ENCODE data around the gene MCTP2.
"Not testable (repeated sequence)": the region's sequence is repeated elsewhere in the genome, so short reads cannot be mapped to it uniquely, and the experiment has no call there.

Gene MCTP2

DNA sequence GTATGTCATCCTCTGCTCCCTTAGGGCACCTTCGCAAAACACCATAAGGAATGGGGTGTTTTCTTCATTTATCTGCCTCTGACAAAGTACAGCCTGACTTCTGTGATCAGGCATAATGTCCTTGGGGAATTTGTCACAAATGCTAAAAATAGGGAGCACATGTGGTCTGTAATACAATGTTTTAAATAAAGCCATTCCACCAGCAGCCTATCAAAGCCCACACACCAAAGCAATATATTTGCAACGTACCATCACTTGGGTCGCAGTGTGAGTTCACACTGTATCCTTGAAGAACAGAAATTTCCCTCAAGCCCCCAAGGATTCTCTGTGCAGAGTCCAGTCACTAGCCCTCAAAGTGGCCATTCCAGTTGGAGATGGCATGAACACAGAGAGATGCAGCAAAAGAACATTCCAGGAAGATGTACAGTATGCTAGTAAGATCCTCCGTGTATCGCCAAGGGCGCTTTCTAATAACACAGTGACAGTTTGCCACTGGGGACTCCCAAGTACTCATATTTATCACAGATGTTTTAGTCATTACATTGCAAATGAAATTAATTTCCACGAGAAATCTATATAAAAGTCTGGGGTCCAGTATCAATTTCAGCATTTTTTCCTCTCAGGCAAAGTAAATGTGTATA lies 246.7 kb downstream of the MCTP2 start:
- no peak for DNase-seq

DNA sequence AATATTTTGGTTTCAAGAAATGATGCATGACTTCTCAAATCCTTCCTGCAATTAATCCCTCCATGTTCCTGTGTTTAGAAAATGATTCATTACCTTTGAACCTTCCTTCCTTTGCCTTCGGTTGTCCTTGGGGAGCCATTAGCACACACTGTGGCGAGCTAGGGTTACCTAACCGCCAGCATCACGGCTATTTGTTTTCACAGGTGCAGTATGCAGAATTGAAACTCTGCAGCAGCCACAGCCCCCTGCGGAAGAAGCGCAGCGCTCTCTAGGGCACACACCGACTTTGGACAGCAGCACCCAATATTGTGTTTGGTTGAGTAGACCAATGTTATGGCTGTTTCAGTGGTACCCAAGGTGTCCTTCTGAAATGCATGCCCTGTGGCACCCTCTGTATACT lies 247.4 kb downstream of the MCTP2 start:
- DNase-seq = no peak

DNA sequence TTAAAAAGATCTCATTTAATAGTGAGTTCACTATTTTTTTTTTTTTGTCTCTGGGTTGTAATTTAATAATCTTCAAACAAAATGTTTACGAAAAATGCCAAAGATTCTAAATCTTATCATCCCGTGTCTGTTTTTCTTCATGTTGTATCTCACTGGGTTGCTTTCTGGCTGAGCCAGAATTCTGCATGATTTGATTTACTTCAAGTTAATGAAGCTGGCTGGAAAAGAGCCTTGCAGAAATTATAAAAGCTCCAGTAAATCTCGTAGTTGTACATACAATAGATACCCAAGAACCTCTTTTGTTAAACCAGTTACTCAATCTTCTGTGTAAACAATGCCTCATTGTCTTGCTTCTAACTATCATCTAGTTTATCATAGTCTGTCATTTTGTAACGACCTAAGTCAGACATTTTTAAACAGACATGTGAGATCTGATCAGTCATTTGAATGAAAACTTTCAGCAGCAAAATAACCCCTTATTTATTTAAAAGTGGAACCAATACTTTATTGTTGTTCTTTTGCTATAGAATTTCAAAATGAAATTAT lies 249.0 kb downstream of the MCTP2 start:
- DNase-seq = no peak

DNA sequence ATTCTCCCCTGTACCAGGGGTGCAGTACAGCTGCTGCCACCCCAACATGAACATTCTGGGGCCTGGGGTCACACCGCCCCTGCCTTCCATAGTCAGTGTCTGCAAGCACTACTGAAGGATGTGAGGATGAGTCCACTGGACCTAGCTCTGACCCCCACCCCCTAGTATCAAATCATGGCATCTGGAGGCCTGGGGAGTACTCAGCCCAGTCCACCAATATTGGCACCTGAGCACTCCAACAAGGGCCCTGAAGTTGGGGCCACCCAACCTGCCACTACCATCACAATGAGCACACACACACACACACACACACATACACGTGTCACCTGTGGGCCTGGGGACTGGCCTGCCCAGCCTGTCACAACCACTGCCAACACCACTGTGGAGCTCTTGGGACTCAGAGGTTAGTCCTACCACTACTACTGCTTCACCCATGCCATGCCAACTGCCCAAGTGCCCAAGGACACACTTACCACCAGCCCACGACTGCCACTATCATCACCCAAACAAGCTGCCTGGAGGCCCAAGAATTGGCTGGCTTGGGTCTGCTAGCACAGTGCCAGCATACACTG lies 253.9 kb downstream of the MCTP2 start:
- DNase-seq = no peak

DNA sequence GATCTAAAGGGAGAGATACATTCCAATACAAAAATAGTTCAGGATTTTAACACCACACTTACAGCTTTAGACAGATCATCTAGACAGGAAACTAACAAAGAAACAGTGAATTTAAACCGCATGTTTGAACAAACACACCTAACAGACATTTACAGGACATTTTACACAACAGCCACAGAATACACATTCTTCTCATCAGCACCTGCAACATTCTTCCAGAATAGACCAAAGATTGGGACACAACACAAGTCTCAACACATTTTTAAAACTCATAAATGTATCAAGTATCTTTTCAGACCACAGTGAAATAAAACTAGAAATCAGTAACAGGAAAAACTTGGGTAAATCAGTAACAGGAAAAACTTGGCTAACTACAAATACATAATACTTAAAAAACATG lies 256.3 kb downstream of the MCTP2 start:
- no peak for DNase-seq

DNA sequence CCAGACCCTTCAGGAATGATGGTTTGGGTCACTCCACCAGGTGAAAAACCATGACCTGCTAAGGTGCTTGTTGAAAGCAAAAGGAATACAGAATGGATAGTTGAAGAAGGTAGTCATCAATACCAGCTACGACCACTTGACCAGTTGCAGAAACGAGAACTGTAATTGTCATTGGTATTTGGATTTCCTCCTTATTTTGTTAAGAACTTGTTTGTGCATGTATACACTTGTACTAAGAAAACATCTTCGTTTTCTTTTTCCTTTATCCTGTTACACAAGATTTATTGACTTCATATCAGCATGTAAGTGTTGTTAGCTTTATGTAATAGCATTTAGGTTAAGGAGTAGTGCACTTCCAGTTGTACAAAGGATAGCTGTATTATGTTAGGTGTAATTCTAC lies 261.8 kb downstream of the MCTP2 start:
- no peak for DNase-seq

DNA sequence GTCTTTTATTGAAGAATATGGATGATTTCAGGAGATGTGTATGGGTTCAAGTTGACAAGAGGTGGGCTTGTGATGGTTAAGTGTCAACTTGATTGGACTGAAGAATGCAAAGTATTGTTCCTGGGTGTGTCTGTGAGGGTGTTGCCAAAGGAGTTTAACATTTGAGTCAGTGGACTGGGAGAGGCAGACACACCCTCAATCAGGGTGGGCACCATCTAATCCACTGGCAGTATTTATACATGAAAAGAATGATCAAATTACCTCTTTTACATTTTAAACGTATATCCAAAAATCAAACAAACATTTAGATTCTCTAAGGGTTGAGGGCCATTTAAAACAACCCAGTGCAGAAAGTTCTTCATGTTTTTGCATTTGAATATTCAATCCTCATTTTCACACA lies 262.2 kb downstream of the MCTP2 start:
- DNase-seq = not testable (repeated sequence)

DNA sequence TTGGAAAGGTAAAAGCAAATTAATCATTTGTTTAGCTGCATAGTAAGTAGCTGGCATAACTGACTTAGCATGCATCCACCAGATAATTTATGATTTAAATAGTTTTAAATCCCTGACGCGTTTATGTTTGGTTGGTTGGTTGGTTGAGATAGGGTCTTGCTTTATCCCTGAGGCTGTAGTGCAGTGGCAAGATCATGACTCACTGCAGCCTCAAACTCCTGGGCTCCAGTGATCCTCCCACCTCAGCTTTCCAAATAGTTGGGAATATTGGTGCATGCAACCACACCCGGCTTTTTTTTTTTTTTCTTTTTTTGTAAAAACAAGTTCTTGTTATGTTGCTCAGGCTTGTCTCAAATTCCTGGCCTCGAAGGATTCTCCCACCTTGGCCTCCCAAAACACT lies 263.4 kb downstream of the MCTP2 start:
- DNase-seq = no peak

DNA sequence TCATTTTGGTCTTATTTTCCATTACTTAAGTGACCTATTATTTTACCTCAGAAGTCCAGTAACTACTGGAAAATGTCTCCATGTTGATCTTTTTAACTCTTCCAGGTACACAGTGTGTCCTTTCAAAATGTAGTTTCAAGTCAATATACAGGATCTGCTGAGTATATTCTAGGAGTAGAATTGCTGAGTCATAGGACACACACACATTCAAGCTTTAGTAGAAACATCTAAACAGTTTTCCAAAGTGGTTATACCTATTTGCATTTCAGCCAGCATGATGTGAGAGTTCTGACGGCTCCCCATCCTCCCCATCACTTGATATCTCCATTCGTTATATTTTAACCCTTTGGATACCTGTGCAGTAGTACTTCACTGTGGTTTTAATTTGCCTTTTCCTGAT lies 271.9 kb downstream of the MCTP2 start:
- no peak for DNase-seq

DNA sequence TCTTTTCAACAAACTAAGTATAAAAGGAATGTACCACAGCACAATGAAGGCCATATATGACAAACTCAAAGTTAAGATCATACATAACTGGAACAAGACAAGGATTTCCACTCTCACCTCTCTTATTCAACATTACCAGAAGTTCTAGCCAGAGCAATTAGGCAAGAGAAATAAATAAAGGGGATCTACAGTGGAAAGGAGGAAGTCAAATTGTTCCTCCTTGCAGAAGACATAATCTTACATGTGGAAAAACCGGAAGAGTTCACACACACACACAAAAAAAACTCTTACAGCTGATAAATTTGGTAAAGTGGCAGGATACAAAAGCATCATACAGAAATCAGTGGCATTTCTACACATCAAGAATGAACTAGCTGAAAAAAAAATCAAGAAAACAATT lies 277.9 kb downstream of the MCTP2 start:
- DNase-seq = no peak

DNA sequence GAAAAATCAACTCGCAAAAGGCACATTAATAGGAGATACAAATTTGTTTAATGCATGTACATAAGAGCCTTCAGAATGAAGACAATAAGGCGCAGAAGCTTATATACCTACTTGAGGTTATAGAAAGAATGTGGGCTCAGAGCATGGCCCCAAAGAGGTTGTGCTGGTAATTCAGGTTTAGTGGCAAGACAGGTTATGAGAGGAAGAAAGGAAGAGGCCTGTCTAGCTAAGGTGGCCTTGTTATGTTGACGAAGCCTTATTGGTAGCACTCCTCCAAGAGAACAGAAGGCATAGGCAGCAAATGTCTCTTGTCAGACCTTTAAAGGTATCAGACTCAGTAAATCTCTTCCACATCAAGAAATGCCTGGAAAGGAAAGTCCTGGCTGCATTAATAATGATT lies 290.8 kb downstream of the MCTP2 start:
- no peak for DNase-seq

DNA sequence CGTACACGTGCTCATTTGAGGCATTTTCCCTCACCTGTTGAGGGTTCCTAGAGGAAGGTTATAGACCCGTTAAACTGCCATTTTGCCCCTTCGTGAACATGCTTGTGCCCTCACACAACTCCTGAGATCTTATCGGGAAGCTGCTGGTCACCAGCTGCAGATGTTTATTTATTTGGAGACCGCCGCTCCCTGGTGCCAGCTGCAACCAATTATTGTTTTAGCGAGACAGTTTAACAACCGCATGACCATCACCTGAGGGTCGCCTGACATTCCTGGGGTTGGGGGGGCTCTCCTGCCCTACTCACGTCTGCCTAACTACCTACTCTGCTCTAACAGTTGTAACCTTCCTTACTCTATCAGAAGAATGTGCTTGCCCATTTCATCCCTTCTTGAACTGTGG lies 292.5 kb downstream of the MCTP2 start:
- DNase-seq = no peak

DNA sequence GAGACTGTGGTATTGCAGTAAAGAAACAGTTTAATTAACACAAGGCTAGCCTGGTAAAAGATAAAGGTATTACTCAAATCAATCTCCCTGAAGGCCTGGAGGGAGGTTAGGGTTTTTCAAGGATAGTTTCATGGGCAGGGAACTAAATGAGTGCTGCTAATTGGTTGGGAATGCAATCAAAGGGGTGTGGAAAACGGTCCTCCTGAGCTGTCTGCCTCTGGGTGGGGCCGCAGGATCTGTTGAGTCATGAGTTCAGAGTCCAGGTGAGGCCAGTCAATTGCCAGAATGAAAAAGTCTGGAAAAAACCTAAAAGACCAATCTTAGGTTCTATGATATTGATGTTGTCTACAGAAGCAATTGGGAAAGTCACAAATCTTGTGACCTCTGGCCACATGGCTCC lies 293.2 kb downstream of the MCTP2 start:
- no peak for DNase-seq

DNA sequence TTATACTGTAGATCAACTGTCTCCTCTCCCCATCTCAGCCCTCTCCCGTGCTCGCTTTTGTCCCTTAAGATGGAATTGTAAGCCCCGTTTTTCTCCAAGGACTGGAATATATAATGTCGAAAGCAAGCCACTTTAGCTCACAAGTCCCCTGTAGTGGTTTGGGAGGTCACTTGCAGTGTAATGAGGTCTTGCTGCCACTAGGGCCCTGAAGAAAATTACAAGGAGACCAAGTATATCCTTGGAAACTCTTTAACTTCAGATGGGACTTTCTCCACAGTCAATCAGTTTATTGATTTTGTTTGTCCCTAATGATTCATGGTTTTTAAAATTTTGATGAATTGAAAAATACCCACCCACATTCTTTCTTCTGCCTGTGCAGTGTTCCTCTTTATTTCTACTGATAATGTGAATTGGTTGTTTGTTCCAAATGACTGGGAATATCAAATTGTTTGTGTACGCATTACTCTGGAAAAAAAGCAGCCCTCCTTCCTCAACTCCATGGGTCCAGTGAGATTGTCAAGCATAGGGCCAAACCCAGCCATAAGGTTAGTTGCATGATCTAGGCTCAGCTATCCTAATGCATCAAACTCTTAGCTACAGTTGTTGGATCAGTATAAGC lies 294.8 kb downstream of the MCTP2 start:
- DNase-seq = no peak

DNA sequence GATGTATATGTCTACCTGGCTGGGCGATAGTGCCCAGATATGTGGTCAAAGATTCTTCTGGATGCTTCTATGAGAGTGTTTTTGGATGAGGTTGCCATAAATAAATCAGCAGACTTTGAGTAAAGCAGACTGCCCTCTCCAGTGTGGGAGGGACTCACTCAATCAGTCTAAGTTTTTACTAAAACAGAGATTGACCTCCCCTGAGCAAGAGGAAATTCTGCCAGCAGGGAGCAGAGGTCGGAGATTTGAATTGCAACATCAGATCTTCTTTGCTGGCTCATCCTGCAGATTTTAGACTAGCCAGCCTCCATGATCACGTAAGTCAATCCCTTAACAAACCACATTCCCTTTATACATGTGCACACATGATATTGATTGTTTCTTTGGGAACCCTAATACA lies 300.9 kb downstream of the MCTP2 start:
- DNase-seq = no peak

All from CD4-positive, alpha-beta T cell treated with Interleukin-4 for 4 hours (primary cell).